ENCODE results near the gene DKK3. TPM values are rescaled to one million over a fixed set of nuclear protein-coding genes. Genes with fewer than 3 reads are reported as not detected.

The DKK3 gene
- total and polyA plus RNA-seq, 2 experiments from 2014 or later, result 16.8 to 31.1 TPM

GRCh38 chr11:11915625-11916024, 92.8 kb downstream of the DKK3 start (continued):
- no peak for TF ChIP-seq CTCF (conservative IDR thresholded peaks at IDR 0.05; ENCODE audit: low read depth in 2 of 2)
- no peak for TF ChIP-seq ZNF331 (CRISPR knock-in tag; IDR thresholded peaks at IDR 0.05; ENCODE audit: low read depth)
- no peak for TF ChIP-seq CREB1 (CRISPR knock-in tag; IDR thresholded peaks at IDR 0.05; ENCODE audit: low read depth)
- no peak for TF ChIP-seq POLR2AphosphoS5 (IDR thresholded peaks at IDR 0.05; ENCODE audit: low read depth)
- no peak for TF ChIP-seq NANOG (IDR thresholded peaks at IDR 0.05; ENCODE audit: borderline replicate concordance)
- TF ChIP-seq ETS1 (IDR thresholded peaks at IDR 0.05), result no peak
- TF ChIP-seq EZH2phosphoT487 (IDR thresholded peaks at IDR 0.05; ENCODE audit: unreplicated experiment), result no peak
- no peak for TF ChIP-seq EZH2 (IDR thresholded peaks at IDR 0.05; ENCODE audit: low read depth, unreplicated experiment)

- Histone ChIP-seq H3K4me1 (ENCODE audit: insufficient read depth) (no peaks in the 10 kb centered on the region), H3K27me3 (ENCODE audit: insufficient read depth) (no peaks in the 10 kb centered on the region), H3F3A (replicated peaks; ENCODE audit: low read depth) (no peaks in the 10 kb centered on the region), H3K4me2 (no peak overlapping the region), H3K4me3 (no peak overlapping the region), H3K79me2 (replicated peaks; ENCODE audit: insufficient read depth) (no peaks in the 10 kb centered on the region), H4K20me1 (replicated peaks; ENCODE audit: insufficient read depth) (no peaks in the 10 kb centered on the region; the same call in 1 of the 2 replicates), H3K27ac (ENCODE audit: low read depth) (no peak overlapping the region), H3K36me3 (ENCODE audit: insufficient read depth) (no peaks in the 10 kb centered on the region), H2AFZ (no peak overlapping the region), H3K9me2 (ENCODE audit: insufficient read depth) (no peaks in the 10 kb centered on the region)
- Mint-ChIP-seq H3K9me3 (no peaks in the 10 kb centered on the region), H3K27ac (no peak overlapping the region), H3K36me3 (ENCODE audit: low read depth) (no peaks in the 10 kb centered on the region), H3K27me3 (ENCODE audit: insufficient read depth, low read depth, poor library complexity) (no peaks in the 10 kb centered on the region), H3K4me1 (peaks cover 14% of the 10 kb centered on the region), H3K4me3 (no peak overlapping the region)
- ATAC-seq (no peak), DNase-seq (ENCODE audit: low spot score) (no peak)
- TF ChIP-seq CREB1 (CRISPR knock-in tag; IDR thresholded peaks at IDR 0.05; ENCODE audit: low read depth) (no peak), ZNF331 (CRISPR knock-in tag; IDR thresholded peaks at IDR 0.05; ENCODE audit: low read depth) (no peak), NANOG (IDR thresholded peaks at IDR 0.05; ENCODE audit: borderline replicate concordance) (no peak), REST (IDR thresholded peaks at IDR 0.05; ENCODE audit: unreplicated experiment) (no peak), ZNF462 (CRISPR knock-in tag; IDR thresholded peaks at IDR 0.05) (no peak), STAT1 (IDR thresholded peaks at IDR 0.05; ENCODE audit: unreplicated experiment) (no peak), JUNB (IDR thresholded peaks at IDR 0.05; ENCODE audit: unreplicated experiment) (no peak), POLR2AphosphoS5 (IDR thresholded peaks at IDR 0.05; ENCODE audit: low read depth) (no peak), EZH2phosphoT487 (IDR thresholded peaks at IDR 0.05; ENCODE audit: unreplicated experiment) (no peak)
Observed at GRCh38 chr11:11913395-11913794, 95.0 kb downstream of the DKK3 start.
